HEK293T (cell line): ENCODE data around the gene ARMC3.
"Not testable (repeated sequence)": the region's sequence is repeated elsewhere in the genome, so short reads cannot be mapped to it uniquely, and the experiment has no call there.

Experiments
- CTCF ChIA-PET: fragments of 350-600 bp; formaldehyde crosslinking; extraction: SDS; loops from one replicate; lab custom pipeline; 2021; ENCODE audit warnings: antibody characterized with exemption, inconsistent platforms; lab: Yijun Ruan, JAX
- POLR2A ChIA-PET: fragments of 350-600 bp; formaldehyde crosslinking; extraction: SDS; loops from one replicate; lab custom pipeline; 2020; ENCODE audit warnings: antibody characterized with exemption, inconsistent platforms; lab: Yijun Ruan, JAX
- DNase-seq: peaks from one replicate; pipeline ENCODE4 v3.0.0; 2012; ENCODE audit warnings: mixed read lengths; ENCODE audit errors: extremely low spot score
- ARNT ChIP-seq: fragments of 450-650 bp; IDR thresholded peaks from 2 replicates; pipeline ENCODE4 v1.6.1; 2017; ENCODE audit warnings: mild to moderate bottlenecking
- BHLHE40 ChIP-seq: fragments of 450-650 bp; IDR thresholded peaks from 2 replicates; pipeline ENCODE4 v1.6.1; 2016; ENCODE audit warnings: mild to moderate bottlenecking, moderate library complexity, borderline replicate concordance
- CTBP1 ChIP-seq: fragments of 450-650 bp; IDR thresholded peaks from 2 replicates; pipeline ENCODE4 v1.6.1; 2016; ENCODE audit warnings: borderline replicate concordance
- ELF4 ChIP-seq: fragments of 450-650 bp; IDR thresholded peaks from 2 replicates; pipeline ENCODE4 v1.6.1; 2017; ENCODE audit warnings: antibody characterized with exemption
- FOXA1 ChIP-seq: fragments of 450-650 bp; IDR thresholded peaks from 2 replicates; pipeline ENCODE4 v1.6.1; 2016; ENCODE audit warnings: mild to moderate bottlenecking
- FOXK2 ChIP-seq: fragments of 450-650 bp; IDR thresholded peaks from 2 replicates; pipeline ENCODE4 v1.6.1; 2016; ENCODE audit warnings: mild to moderate bottlenecking
- FOXM1 ChIP-seq: fragments of 450-650 bp; IDR thresholded peaks from 2 replicates; pipeline ENCODE4 v1.6.1; 2017; ENCODE audit warnings: mild to moderate bottlenecking, borderline replicate concordance
- HDGF ChIP-seq: fragments of 450-650 bp; IDR thresholded peaks from 2 replicates; pipeline ENCODE4 v1.6.1; 2017; ENCODE audit warnings: antibody characterized with exemption, borderline replicate concordance
- L3MBTL2 ChIP-seq: fragments of 450-650 bp; conservative IDR thresholded peaks from 2 replicates; pipeline ENCODE4 v1.6.1; 2016; ENCODE audit warnings: mild to moderate bottlenecking
- LEF1 ChIP-seq: fragments of 450-650 bp; IDR thresholded peaks from 2 replicates; pipeline ENCODE4 v1.6.1; 2017; ENCODE audit warnings: mild to moderate bottlenecking, borderline replicate concordance
- NFRKB ChIP-seq: fragments of 450-650 bp; IDR thresholded peaks from 2 replicates; pipeline ENCODE4 v1.6.1; 2016; ENCODE audit warnings: mild to moderate bottlenecking, moderate library complexity
- PKNOX1 ChIP-seq: fragments of 450-650 bp; IDR thresholded peaks from 2 replicates; pipeline ENCODE4 v1.6.1; 2016
- SP1 ChIP-seq: fragments of 450-650 bp; IDR thresholded peaks from 2 replicates; pipeline ENCODE4 v1.6.1; 2017
- SUZ12 ChIP-seq: fragments of 450-650 bp; IDR thresholded peaks from 2 replicates; pipeline ENCODE4 v1.6.1; 2016; ENCODE audit warnings: mild to moderate bottlenecking
- TARDBP ChIP-seq: fragments of 450-650 bp; IDR thresholded peaks from 2 replicates; pipeline ENCODE4 v1.6.1; 2016
- ZNF384 ChIP-seq: fragments of 450-650 bp; IDR thresholded peaks from 2 replicates; pipeline ENCODE4 v1.6.1; 2016

ARMC3 gene

GRCh38 chr10:22906767-22907166 is 21.1 kb upstream of the ARMC3 start:
- CTCF ChIA-PET: no interaction called here
- POLR2A ChIA-PET: no interaction called here
- no peak for DNase-seq
- TF ChIP-seq CTBP1 (no peak), HDGF (no peak), L3MBTL2 (no peak), PKNOX1 (no peak), FOXM1 (no peak), ARNT (no peak), TARDBP (no peak), FOXA1 (no peak), SP1 (no peak), LEF1 (no peak), ZNF384 (no peak), NFRKB (no peak), FOXK2 (no peak), BHLHE40 (no peak), ELF4 (no peak), SUZ12 (no peak)

GRCh38 chr10:22908837-22909236 is 19.0 kb upstream of the ARMC3 start:
- CTCF ChIA-PET: no interaction called here
- POLR2A ChIA-PET: no interaction called here

GRCh38 chr10:22909673-22910072 is 18.2 kb upstream of the ARMC3 start:
- DNase-seq, POLR2A ChIA-PET: not testable (repeated sequence)
- CTCF ChIA-PET: interaction anchor here (0.6 kb wide), 1 partner anchor 491 kb away, joined by 3 read pairs; no protein-coding TSS in a partner anchor

More at GRCh38 chr10:22908837-22909236, 19.0 kb upstream of the ARMC3 start:
- DNase-seq: no peak
- TF ChIP-seq SUZ12 (no peak), NFRKB (no peak), SP1 (no peak), ZNF384 (no peak), ELF4 (no peak), CTBP1 (no peak), FOXA1 (no peak), L3MBTL2 (no peak), BHLHE40 (no peak), PKNOX1 (no peak), TARDBP (no peak), HDGF (no peak)

- ChIA-PET CTCF (no interaction called here), POLR2A (no interaction called here)
- no peak for DNase-seq
- TF ChIP-seq ELF4 (no peak), FOXM1 (no peak), L3MBTL2 (no peak), SP1 (no peak), HDGF (no peak), SUZ12 (no peak), NFRKB (no peak), TARDBP (no peak), BHLHE40 (no peak), FOXK2 (no peak), PKNOX1 (no peak), LEF1 (no peak), ZNF384 (no peak), FOXA1 (no peak)
Observed at GRCh38 chr10:22911067-22911466, 16.8 kb upstream of the ARMC3 start.

- POLR2A ChIA-PET: interaction anchor here (1.5 kb wide), 1 partner anchor 596 kb away, joined by 3 read pairs; the partner anchor contains the start of gene COMMD3
- TF ChIP-seq NFRKB: no peak
- 0 out of 2 replicates have a peak, but pooled peaks have one; percentile 61 for TF ChIP-seq FOXK2
- no peak for TF ChIP-seq LEF1
- TF ChIP-seq FOXA1: peak; percentile 100
- TF ChIP-seq TARDBP: no peak
- TF ChIP-seq CTBP1: peak; percentile 91
- TF ChIP-seq ZNF384: peak; percentile 99
- TF ChIP-seq PKNOX1: peak; percentile 96
- peak; percentile 60 for DNase-seq
- CTCF ChIA-PET: interaction anchor here (0.6 kb wide), 1 partner anchor 92 kb away, joined by 3 read pairs; no protein-coding TSS in a partner anchor
Observed at GRCh38 chr10:22911889-22912762, 15.7 kb upstream of the ARMC3 start.
